GM21825 (cell line): ENCODE measurements around the gene RTKN.
"Not testable (repeated sequence)": the region's sequence is repeated elsewhere in the genome, so short reads cannot be mapped to it uniquely, and the experiment has no call there.

Source experiments
- ATAC-seq: cut with Tn5 transposase; IDR thresholded peaks from one replicate; pipeline ENCODE4 v1.9.1; 2021; ENCODE audit warnings: mild to moderate bottlenecking, moderate library complexity; ENCODE audit not compliant: unreplicated experiment

The RTKN gene

GRCh38 chr2:74441690-74442482, at the start of gene RTKN:
TSS of gene RTKN (minus strand) at chr2:74441937. CDS start at chr2:74441816, 121 bp downstream.
- ATAC-seq, result no peak

- ATAC-seq, result no peak
Measured at GRCh38 chr2:74489906-74490305, 48.2 kb upstream of the RTKN start.

- no peak for ATAC-seq
Measured at GRCh38 chr2:74488643-74489481, 47.1 kb upstream of the RTKN start.

- ATAC-seq, result no peak
Measured at GRCh38 chr2:74486141-74486540, 44.4 kb upstream of the RTKN start.

DNA sequence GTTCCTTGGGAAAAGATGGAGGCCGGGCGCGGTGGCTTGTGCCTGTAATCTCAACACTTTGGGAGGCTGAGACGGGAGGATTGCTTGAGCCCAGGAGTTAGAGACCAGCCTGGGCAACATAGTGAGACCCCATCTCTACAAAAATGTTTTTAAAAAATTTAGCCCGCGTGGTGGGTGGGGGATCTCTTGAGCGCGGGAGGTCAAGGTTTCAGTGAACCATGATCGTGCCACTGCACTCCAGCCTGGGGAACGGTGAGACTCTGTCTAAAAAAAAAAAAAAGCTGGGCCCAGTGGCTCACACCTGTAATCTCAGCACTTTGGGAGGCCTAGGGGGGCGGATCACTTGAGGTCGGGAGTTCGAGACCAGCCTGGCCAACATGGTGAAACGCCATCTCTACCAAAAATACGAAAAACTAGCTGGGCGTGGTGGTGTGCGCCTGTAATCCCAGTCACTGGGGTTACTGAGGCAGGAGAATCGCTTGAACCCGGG, 42.0 kb upstream of the RTKN start:
- ATAC-seq, result not testable (repeated sequence)

GRCh38 chr2:74482801-74483674, 41.3 kb upstream of the RTKN start, which contains the start of the genes CCDC142 and TTC31:
TSS of gene CCDC142 (minus strand) at chr2:74482998. CDS start at chr2:74482837, 161 bp downstream.
TSS of gene TTC31 (plus strand) at chr2:74483081. CDS start at chr2:74483096, 15 bp downstream.
- ATAC-seq, result peak; percentile 87

DNA sequence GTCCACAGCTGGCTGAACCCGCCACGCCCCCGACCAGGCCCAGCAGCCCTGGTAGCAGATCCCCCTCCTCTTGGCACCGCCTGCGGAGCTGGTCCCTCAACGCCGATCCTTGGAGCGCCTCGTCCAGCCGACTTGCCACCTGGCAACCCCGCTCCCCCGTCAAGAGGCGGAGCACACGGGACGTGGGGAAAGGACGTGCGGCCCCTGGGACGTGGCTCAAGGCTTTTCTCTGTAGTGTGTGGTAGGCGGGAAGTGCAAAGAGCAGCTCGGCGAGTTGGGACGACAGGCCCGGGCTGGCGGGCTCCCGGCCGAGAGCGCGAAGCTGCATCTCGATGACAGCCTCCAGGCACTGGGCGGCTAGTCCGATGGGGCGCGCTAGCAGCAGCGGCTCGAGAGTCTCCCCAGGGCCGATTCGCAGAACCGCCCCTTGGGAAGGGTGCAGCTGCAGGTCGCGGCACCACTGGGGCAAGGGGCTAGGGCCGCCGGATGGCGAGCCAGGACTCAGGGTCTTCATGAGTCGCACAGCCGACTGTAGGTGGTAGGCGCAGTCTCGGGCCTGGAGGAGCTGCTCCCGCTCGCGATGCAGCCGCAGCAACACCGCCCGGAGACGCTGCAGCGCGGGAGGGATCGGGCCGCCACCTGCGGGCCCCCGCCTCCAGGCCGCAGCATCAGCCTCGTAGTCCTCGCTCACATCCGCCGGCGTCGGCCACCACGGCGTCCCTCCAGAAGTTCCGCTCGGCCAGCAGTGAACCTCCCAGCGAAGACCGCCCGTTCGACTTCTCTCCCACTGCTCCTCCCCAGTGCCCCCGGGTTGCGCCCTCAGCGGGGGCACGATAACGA, 40.4 kb upstream of the RTKN start:
- ATAC-seq, result peak; percentile 39

GRCh38 chr2:74481431-74481830, 39.7 kb upstream of the RTKN start:
- ATAC-seq, result no peak

DNA sequence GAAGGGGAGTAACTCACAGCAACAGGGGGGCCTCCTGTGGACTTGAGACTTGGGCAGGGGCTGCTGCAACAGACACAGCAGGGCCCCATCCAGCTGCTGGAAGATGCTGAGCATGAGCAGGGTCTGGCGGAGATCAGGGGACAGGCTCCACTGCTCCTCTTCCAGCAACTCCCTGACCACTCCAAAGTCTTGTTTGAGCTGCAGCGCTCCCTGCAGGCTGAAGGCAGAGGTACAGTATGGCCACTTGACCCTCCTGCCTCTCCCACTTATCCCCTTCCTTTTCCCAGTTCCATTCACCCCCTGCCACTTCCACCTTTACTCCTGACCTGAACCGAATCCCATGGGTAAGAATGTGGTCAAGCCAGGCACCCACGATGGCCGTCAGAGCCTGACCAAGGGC, 33.2 kb upstream of the RTKN start:
- no peak for ATAC-seq

GRCh38 chr2:74474481-74474880, 32.7 kb upstream of the RTKN start:
- ATAC-seq, result no peak

DNA sequence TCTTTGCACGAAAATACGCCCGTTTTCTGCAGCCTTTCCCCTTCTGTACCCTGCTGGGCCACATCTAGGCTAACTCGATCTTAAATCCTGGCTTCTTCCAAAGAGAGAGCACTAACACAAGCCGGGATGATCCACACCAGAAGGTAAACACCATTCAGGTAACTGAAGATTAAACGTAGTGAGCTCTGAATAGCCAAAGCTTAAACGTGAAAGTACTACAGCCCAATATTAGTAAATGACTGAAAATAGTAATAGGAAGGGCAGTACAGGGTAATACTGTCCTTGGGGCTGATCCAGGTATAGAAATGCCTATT, 31.2 kb upstream of the RTKN start:
- no peak for ATAC-seq

DNA sequence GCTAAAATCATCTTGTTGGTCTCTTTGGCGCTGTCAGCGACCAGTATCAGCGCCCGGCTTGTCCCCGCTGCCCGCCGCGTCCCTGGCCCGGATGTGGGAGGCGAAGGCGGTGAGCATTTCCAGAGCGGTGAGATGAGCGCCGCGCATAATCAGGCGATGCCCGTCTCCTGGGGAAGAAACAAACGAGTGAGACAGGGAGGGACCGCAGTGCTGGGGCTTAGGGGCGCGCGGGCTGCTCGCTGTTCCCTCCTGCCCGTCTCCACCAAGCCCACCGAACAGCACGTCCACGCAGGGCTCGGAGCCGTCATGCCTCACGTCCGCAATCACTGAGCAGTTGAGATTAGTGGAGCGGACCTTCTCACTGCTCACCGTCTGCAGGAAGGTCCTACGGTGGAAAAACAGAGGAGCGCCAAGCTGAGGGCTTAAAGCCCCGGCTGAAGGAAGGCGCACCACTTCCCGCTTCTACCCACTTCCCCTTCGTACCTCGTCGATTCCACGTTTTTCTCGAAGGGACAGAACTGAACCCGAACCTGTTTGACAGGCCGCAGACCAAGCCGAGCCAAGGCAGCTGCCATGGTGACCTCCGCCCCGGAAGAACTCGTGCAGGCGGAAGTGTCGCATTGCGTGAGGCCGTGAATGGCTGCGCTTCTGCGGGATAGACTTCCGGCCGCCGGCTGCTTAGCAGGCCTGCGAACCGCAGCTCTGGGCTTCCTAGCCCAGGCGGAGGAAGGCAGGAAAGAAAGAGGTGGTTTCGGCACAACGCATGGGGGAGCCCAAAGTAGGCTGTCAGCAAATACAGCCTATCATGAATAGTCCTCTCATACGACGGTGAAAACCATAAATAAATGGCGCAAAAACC, 30.6 kb upstream of the RTKN start, which contains the start of gene MRPL53:
TSS of gene MRPL53 (minus strand) at position 595 of the 859 bp plus-strand sequence. CDS start at position 575, 20 bp downstream.
- peak; percentile 84 for ATAC-seq

- ATAC-seq, result no peak
Measured at GRCh38 chr2:74471332-74472065, 29.8 kb upstream of the RTKN start.

DNA sequence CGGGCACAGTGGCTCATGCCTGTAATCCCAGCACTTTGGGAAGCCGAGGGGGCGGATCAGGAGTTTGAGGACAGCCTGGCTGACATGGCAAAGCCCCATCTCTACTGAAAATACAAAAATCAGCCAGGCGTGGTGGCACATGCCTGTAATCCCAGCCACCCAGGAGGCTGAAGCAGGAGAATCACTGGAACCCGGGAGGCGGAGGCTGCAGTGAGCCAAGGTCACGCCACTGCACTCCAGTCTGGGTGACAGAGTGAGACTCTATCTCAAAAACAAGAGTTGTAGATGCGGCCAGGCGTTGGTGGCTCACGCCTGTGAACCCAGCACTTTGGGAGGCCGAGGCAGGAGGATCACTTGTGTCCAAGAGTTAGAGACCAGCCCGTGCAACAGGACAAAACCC, 29.0 kb upstream of the RTKN start:
- not testable (repeated sequence) for ATAC-seq

DNA sequence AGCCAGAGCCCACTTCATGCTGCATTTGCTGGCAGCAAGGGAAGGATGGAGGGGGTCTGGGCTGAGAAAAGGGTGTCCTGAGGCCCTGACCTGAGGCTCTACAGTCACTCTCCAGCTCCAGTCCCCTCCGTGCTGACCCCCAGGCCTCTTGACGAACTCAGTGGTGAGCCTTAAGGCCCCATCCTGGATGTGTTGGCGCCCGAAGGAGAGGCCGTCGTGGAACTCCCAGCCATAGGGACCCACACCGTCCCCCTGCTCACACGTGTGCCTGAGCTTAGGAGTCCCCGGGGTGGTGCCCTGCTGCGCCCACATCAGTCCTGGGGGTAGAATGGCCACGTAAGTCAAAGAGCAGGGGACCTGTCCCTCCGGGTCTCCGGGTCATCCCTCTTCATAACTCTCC, 22.7 kb upstream of the RTKN start:
- ATAC-seq, result no peak

DNA sequence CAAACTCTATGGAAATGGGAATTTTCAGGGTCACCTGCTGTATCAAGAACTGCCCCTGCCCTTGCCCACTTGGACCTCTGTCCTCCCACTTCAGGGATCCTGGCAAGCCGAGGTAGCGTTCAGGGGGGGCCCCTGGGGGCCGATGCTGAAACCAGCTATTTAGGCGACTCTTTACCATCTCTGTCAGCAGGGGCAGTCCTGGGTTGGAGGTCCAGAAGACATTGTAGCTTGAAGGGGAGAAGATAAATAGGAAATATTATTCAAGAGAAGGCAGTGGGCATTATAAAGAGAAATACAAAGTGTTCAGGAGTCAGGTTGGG, 21.0 kb upstream of the RTKN start:
- no peak for ATAC-seq

DNA sequence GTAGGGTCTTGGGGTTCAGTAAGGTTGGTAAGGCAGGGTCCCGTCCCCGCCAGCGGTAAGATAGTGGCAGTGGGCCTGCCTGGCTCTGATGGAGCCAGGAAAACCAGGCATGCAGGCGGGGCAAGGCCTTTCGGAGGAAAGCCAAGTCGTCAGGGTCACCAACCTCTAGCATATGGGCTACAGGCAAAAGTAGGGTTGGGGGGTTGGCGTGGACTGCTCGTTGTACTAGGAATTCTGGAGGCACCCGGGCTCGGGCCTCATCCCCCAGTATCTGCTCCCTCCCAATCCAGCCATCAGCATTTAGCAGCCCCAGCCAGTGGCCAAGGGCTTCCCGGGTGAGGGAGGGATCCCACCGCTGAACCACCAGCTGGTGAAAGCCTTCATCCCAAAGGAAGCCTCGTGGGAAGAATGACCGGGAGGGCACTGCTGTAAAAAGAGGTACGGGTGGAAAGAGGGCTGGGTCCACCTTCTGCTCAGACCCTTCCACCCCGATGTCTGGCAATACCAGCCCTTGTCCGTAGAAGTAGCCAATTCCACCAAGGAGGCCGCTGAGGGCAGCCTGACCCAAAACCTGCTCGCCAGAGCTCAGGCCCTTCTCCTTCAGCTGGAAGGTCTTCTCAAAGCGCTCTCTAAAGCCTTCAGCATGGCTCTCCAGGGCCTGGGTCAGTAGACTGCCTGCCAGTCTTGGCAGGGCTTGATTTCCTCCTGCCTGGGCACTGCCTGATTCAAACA, 20.5 kb upstream of the RTKN start:
- ATAC-seq, result no peak
